GM04504 (cell line): Measurements from ENCODE around the gene GATAD2A.

Source experiments
- DNase-seq: peaks from one replicate; pipeline ENCODE4 v3.0.0-alpha.2; 2012; ENCODE audit warnings: low read depth

The GATAD2A gene

DNA sequence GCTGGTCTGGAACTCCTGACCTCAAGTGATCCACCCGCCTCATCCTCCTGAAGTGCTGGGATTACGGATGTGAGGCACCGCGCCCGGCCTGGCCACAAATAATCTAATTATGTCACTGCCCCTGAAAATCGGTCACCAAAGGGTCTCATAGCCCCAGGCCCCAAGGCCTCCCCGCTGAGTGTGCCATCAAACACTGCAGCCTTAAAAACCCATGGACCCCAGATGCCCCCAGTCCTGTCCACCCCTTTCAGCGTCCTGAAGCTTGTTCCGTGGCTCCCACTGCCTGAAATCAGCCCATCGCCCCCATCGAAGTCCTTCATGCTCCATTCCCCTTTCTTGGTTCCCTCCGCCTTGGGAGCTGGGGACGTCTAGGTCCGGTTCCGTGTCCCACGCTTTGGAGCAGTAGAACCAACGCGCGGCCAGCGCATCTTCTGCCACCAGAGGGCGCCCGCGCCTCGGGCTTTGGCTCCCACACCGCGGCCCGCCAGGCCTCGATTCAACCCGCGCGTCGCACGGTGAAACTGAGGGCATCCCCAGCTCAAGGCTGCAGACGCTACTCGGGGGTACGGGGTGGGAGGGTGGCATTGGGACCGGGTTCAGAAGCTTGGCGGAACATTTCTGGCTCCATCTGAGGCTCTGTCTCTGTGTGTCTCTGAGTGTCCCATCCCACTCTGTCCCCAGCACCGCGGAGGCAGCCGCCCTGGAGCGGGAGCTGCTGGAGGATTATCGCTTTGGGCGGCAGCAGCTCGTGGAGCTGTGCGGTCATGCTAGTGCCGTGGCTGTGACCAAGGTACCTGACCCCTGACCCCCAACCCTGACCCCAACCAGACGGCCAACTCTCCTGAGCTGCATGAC, 126.7 kb downstream of the GATAD2A start:
- DNase-seq = no peak

DNA sequence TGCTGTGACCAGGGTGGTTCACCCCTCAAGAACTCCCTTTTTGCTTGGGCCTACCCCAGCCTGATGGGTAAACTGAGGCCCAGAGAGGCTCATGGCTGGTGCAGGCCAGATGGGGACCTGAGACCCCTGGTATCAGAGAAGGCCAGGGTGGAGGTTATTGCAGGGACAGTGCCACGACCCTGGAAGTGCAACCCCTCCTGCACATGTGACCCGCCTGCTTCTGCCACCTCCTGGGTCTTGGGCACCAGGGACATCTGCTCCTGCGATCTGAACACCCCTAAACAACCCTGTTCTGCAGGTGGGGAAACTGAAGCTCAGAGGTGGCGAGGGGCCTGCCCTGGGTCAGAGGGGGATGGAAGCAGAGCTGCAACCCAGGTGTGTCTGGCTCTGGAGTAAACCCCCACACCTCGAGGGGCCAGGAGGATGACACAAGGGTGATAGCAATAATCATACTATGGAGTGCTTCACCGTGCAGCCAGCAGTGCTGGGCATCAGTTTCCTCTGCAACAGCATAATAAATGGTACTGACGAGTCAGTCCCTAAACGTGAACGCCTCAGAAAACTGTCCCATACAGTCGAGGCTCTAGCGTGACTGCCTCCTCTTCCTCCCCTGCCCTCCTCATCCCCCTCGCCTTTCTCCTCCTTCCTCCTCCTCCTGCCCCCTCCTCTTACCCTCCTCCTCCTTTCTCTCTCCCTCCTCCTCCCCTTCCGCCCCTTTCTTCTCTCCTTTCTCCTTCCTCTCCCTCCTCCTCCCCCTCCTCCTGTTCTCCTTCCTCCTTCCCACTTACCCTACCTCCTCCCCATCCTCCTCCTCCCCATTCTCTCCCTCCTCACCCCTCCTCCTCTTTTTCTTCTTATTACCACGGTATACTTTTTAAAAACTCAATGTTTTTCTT, 127.6 kb downstream of the GATAD2A start:
- DNase-seq = no peak

DNA sequence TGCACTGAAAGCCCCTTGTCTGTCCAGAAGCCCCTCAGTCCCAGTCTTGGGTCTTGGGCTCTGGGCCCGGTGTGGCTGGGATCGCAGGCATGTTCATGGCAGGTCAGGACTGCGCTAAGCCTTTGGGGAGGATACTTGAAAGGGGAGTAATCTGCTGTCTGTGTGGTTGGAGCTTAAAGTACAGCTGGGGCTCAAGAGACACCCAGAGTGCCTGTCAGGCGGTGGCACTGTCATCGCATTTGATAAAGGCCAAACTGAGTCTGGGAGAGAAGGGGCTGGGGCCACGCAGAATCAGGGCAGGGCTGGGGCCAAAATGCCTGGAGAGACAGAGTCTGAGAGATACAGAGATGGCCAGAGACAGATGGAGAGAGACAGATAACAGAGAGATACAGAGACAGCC, 128.4 kb downstream of the GATAD2A start:
- no peak for DNase-seq

DNA sequence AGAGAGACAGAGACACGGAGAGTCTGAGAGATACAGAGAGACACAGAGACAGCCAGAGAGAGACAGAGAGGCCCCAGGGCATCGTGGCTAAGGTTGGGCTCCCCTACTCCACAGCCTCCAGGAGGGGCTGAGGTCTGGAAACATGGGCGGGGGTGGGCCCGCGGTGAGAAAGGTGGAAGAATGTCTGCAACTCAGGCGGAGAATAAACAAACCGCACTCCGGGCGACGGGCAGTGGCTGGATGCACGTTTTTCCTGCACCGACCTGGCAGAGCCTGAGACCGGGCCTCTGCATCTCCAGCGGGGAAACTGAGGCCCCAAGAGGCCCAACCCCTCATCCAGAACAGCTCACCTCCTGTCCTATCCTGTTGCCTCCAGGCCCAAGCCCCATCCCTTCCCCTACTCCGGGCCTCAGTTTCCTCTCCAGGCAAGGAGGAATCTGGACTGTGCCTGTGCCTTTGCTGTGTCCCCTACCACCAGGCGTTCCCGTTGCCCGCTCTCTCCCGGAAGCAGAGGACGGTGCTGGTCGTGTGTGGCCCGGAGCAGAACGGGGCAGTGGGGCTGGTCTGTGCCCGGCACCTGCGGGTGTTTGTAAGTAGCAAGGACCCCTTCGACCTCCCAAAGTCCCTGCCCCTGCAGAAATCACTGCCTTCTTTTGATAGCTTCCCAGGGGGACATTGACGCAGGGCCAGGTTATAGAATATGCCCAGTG, 129.2 kb downstream of the GATAD2A start:
- DNase-seq = no peak

DNA sequence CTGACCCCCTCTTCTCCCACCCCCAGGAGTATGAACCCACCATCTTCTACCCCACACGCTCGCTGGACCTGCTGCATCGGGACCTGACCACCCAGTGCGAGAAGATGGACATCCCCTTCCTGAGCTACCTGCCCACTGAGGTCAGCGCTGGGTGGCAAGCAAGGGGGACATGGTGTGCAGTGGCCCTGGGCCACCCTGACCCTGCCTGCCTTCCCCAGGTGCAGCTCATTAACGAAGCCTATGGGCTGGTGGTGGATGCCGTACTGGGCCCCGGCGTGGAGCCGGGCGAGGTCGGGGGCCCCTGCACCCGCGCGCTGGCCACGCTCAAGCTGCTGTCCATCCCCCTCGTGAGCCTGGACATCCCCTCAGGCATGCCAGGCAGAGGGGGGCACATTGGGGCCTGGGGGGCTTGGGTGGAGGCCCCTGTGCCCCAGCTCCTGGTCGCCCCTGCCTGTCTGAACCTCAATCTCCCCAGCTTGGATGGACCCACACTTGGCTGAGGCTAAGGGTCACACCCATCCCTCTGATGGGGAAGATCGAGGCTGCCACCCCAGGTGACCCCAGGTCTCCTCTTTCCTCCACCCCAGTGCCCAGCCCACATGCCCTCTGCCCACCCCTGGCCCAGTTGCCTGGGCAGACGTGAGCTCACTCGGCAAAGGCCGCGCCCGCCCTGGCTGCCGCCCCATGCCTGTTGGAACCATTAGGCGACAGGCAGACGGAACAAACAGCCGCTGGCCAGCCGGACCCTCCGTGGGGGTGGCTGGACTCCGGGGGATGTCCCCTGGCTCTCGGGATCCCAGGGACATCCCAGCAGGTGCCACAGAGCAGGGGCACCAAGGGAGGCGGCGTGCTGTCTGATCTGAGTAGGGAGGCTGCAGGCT, 130.1 kb downstream of the GATAD2A start:
- DNase-seq = no peak

DNA sequence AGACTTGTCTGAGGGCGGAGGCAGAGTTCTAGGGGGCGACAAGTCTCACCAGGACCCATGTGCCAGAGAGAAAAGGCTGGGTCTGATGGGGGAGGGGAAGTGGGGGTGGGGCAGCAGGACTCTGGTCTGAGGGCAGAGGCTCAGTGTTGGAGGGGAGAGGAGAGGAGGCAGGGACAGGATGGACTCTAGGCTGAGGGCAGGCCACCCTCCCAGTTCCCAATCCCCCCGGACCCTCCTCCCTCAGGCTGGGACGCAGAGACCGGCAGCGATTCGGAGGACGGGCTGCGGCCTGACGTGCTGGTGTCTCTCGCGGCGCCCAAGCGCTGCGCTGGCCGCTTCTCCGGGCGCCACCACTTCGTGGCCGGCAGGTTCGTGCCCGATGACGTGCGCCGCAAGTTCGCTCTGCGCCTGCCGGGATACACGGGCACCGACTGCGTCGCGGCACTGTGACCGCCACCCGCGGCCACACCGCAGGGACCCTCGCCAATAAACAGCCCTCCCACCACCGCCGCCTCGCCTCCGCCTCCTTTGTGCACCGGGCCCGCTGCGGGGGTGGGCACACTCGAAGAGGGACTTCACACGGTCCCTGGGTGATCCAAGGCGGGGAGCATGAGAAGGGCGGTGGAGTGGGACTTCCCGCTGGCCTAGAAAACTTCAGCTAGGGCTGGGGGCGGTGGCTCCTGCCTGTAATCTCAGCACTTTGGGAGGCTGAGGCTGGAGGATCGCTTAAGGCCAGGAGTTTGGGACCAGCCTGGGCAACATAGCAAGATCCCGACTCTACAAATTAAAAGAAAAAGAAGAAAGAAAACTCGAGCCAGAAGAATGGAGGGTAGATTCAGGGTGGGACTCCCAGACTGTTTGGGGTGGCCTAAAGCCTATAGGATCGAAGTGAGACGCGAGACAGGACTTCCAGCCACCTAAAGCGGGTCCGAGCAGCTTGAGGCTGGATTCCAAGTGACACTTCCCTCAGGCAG, 131.9 kb downstream of the GATAD2A start:
- DNase-seq = no peak

DNA sequence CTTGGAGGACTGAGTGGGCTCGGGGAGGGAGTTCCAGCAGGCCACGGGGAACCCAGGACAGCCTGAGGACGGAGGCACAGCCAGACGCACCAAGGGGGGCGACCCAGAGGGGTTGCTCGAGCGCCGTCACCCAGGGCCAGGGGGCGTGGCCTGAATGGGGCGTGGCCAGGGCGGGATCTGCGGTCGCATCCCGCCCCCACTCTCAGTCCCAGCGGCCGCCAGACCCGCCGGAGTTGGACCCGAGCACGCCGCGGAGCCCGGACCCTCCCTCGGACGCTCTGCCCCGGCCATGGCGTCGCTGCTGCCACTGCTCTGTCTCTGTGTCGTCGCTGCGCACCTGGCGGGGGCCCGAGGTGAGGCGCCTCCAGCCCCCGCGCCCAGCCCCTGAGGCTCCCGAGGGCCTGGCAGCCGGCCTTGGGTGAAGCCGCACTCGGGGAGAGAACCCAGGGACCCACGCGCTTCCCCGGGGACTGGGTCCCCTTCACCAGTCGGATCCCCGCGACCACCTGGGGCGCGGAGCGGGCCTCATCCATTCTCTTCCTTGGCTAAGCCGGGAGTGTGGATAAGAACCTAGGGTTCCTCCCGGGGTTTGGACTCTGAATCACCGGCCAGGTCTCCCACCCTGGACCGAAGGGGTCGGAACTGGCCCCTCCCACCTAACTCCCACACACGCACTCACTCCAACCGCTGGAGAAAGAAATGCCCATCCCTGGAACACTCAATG, 132.7 kb downstream of the GATAD2A start, which contains the start of gene CILP2:
CILP2 (plus strand) TSS at position 205 of the 724 bp plus-strand sequence; CDS start at position 290, 85 bp downstream.
- no peak for DNase-seq

DNA sequence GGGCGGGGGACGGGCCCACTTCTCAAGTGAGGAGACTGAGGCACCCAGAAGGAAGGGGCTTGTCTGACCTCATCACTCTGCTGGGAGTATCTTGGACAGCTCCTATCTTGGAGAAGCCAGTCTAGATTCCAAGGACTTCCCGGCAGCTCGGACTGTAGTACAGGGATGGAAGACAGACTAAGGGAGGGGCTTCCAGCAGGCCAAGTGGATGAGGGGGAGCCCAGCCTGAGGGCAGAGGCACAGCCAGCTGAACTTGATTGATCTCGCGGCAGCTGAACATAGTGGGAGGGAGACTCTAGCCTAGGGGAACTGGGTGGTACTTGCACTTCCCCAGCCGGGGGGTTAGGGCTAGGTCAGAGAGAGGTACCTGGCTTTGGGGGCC, 133.3 kb downstream of the GATAD2A start:
- DNase-seq = no peak

DNA sequence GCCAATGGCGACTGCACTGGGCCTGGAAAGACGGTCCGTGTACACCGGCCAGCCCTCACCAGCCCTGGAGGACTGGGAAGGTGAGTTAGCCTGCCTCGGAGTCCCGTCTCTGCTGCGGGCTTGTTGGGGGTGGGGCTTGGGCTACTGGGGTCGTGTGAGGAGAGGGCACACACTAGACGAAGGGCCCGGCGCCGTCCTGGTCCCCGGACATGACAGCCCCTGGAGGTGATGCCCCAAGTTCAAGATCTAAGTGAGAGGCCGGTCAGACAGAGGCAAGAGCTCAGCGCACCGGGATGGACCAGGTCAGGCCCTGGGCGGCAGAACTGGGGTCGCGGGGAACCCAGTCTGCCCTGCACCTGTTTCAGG, 134.2 kb downstream of the GATAD2A start:
- DNase-seq = no peak

DNA sequence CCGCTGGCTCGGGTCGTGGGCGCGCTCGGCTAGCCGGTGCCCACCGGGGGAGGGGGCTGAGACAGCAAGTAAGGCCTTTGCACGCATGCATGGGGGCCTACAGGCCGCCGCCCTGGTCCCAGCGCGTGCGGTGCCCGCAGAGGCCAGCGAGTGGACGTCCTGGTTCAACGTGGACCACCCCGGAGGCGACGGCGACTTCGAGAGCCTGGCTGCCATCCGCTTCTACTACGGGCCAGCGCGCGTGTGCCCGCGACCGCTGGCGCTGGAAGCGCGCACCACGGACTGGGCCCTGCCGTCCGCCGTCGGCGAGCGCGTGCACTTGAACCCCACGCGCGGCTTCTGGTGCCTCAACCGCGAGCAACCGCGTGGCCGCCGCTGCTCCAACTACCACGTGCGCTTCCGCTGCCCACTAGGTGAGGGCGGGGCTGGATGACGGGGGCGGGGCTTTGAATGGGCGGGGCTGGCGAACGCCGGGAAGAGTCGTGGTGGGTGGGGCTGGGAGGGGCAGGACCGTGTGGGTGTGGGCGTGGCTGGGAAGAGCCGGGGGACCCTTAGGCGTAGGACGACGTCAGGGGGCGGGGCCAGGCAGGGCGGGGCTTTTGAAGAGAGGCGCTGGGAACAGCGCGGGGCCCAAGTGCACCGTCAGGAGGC, 134.7 kb downstream of the GATAD2A start:
- DNase-seq = no peak

DNA sequence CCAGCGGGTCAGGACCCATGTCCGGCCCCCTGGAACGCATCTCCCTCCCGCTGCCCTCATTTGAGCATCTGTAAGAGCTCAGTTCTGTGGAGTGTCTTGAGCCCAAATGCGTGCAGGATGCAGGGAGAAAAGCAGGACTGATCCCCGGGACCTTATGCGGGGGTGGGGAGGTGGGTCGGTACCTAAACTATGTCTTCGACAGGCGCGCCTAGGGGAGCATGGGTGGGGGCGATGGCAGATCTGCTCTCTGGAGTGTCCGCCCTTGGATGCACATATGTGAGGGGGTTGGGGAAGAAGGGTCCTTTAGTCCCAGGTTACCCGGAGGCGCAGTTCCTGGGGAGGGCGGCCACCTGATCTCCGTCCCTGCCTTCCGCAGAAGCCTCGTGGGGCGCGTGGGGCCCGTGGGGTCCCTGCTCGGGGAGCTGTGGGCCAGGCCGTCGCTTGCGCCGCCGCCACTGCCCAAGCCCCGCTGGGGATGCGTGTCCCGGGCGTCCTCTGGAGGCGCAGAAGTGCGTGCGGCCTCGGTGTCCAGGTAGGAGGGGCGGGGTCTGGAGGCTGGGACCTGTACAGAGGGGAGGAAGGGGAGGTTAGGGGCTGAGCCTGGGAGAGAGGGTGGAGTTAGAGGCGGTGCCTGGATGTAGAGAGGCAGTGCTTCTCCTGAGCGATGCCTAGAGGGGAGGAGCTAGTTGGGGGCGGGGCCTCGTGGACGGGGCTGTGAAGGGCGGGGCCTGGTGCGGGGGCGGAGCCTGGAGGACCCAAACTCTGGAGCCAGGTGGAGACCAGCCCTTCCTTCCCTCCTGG, 135.4 kb downstream of the GATAD2A start:
- no peak for DNase-seq

DNA sequence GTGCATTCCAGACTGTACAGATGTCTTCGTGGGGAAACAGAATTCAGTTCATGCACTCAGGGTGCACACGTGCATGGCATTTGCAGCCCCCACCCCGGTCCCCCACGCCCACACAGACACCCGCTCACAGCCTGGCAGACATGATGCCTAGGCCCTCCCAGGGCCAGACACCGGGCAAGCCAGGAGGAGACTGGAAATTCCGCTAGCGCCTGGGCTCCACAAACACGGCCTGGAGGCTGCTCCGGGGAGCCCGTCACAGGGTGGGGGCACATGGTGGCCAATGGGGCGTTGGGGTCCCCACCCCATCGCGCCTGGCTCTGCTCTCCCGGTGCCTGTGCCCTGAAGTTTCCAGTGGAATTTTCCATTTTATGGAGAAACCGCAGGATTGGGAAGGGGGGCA, 136.1 kb downstream of the GATAD2A start:
- DNase-seq = no peak

DNA sequence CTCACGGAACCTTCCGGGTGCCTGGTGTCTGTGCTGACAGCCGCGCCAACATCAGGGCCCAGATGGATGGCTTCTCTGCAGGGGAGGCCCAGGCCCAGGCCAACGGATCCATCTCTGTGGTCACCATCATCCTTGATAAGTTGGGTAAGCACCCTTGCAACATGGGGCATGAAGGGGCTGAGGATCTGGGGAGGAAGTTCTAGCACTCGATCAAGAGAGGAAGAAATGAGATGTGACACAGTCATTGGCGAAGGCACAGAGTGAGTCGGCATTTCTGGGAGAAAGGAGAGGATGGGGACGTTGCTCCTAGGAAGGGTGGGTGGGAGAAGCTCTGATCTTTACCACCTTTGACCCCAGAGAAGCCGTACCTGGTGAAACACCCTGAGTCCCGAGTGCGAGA, 137.0 kb downstream of the GATAD2A start:
- no peak for DNase-seq

DNA sequence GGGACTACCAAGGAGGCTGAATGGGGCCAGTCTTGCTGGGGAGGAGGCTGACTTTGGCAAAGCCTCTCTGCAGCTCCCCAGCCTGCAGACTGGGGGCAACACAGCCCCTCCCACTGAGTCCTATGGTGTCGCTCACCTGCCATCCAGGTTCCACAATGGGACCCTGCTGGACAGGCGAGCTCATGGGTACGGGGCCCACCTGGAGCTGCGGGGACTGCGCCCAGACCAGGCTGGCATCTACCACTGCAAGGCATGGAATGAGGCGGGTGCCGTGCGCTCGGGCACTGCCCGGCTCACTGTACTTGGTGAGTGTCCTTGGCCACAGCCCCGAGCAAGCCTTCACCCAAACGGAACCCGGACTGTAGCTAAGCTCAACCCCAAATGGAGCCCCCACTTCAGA, 137.6 kb downstream of the GATAD2A start:
- no peak for DNase-seq

DNA sequence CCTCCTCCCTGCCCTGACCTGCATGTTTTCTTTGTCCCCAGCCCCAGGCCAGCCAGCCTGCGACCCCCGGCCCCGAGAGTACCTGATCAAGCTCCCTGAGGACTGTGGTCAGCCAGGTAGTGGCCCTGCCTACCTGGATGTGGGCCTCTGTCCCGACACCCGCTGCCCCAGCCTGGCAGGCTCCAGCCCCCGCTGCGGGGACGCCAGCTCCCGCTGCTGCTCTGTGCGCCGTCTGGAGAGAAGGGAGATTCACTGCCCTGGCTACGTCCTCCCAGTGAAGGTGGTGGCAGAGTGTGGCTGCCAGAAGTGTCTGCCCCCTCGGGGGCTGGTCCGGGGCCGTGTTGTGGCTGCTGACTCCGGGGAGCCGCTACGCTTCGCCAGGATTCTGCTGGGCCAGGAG, 138.2 kb downstream of the GATAD2A start:
- DNase-seq = no peak

DNA sequence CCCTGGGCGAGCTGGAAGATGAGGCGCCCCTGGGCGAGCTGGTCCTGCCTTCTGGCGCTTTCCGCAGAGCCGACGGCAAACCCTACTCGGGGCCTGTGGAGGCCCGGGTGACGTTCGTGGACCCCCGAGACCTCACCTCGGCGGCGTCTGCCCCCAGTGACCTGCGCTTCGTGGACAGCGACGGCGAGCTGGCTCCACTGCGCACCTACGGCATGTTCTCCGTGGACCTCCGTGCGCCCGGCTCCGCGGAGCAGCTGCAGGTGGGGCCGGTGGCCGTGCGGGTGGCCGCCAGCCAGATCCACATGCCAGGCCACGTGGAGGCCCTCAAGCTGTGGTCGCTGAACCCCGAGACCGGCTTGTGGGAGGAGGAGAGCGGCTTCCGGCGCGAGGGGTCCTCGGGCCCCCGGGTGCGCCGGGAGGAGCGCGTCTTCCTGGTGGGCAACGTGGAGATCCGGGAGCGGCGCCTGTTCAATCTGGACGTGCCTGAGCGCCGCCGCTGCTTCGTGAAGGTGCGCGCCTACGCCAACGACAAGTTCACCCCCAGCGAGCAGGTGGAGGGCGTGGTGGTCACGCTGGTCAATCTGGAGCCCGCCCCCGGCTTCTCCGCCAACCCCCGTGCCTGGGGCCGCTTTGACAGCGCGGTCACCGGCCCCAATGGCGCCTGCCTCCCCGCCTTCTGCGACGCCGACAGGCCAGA, 138.9 kb downstream of the GATAD2A start:
- no peak for DNase-seq

DNA sequence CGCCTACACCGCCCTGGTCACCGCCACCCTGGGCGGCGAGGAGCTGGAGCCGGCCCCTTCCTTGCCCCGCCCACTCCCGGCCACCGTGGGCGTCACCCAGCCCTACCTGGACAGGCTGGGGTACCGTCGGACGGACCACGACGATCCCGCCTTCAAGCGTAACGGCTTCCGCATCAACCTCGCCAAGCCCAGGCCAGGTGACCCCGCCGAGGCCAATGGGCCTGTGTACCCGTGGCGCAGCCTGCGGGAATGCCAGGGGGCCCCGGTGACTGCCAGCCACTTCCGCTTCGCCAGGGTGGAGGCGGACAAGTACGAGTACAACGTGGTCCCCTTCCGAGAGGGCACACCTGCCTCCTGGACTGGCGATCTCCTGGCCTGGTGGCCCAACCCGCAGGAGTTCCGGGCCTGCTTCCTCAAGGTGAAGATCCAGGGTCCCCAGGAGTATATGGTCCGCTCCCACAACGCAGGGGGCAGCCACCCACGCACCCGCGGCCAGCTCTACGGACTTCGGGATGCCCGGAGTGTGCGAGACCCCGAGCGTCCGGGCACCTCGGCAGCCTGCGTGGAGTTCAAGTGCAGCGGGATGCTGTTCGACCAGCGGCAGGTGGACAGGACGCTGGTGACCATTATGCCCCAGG, 139.6 kb downstream of the GATAD2A start:
- DNase-seq = no peak
